Endothelial cell of umbilical vein (primary cell): Measurements from ENCODE around the gene WRAP53. TPM values are rescaled to one million over a fixed set of nuclear protein-coding genes. Genes with fewer than 3 reads are reported as not detected.
"Not testable (repeated sequence)": the region's sequence is repeated elsewhere in the genome, so short reads cannot be mapped to it uniquely, and the experiment has no call there.

Experiments used
- BruUV-seq: library from RNA; stranded (reverse); fragments of 400-500 nt; replicated peaks from 2 replicates; lab custom pipeline; 2021; lab: Mats Ljungman, UMichigan
- CTCF ChIA-PET: fragments of 300-600, 350-600 bp; sonication (Branson Sonifier 250); formaldehyde crosslinking; loops from one replicate; lab custom pipeline; 2021; ENCODE audit warnings: antibody characterized with exemption, inconsistent platforms; lab: Charles Lee
- POLR2A ChIA-PET: fragments of 300-600, 350-600 bp; sonication (Branson Sonifier 250); formaldehyde crosslinking; loops from one replicate; lab custom pipeline; 2021; ENCODE audit warnings: antibody characterized with exemption, inconsistent platforms; lab: Charles Lee
- DNase-seq: peaks from one replicate; pipeline ENCODE4 v3.0.0-alpha.2; 2011; ENCODE audit warnings: low read depth, low spot score
- FAIRE-seq: peaks from 2 replicates; lab custom pipeline; 2011; peaks lifted over from hg19 to GRCh38; lab: Jason Lieb, UNC
- H2AFZ ChIP-seq: 2 replicates; pipeline ENCODE4 v1.6.0; 2012; ENCODE audit warnings: low read depth, low read length, control low read depth, inconsistent platforms
- H3K27ac ChIP-seq: 2 replicates; pipeline ENCODE4 v1.5.1; 2011; ENCODE audit warnings: low read depth, mild to moderate bottlenecking, control low read depth, low read length, moderate library complexity; ENCODE audit not compliant: insufficient read depth
- H3K27me3 ChIP-seq, 2 experiments: 2 replicates each; pipeline versions ENCODE4 v1.6.0 to v1.6.1; 2011; ENCODE audit warnings: low read length in 2 of 2, mixed read lengths in 1 of 2; ENCODE audit not compliant: control insufficient read depth in 2 of 2, insufficient read depth in 2 of 2
- H3K36me3 ChIP-seq, 2 experiments: 2 replicates in 1 of 2; 3 replicates in 1 of 2; pipeline ENCODE4 v1.5.1; 2011; ENCODE audit warnings: low read length in 2 of 2, mild to moderate bottlenecking in 1 of 2, moderate library complexity in 1 of 2; ENCODE audit not compliant: control insufficient read depth in 2 of 2, insufficient read depth in 2 of 2; ENCODE audit errors: extremely low read depth in 1 of 2
- H3K4me1 ChIP-seq: 3 replicates; pipeline ENCODE4 v1.5.1; 2011; ENCODE audit warnings: mild to moderate bottlenecking, low read length; ENCODE audit not compliant: control insufficient read depth, insufficient read depth; ENCODE audit errors: extremely low read depth
- H3K4me2 ChIP-seq: 2 replicates; pipeline ENCODE4 v1.6.1; 2011; ENCODE audit warnings: low read length, control low read depth, mixed read lengths; ENCODE audit not compliant: insufficient read depth
- H3K4me3 ChIP-seq, 3 experiments: fragments of 200-600 bp in 1 of 3; sonication (generic), shearing (Covaris generic) in 1 of 3; replicated peaks in 1 of 3; 2 replicates each; pipeline ENCODE4 v1.5.1; 2011 to 2016; ENCODE audit warnings: control low read depth in 3 of 3, low read length in 3 of 3, mild to moderate bottlenecking in 2 of 3, inconsistent platforms in 1 of 3, low read depth in 1 of 3, moderate library complexity in 1 of 3; ENCODE audit not compliant: insufficient read depth in 1 of 3
- H3K79me2 ChIP-seq: 2 replicates; pipeline ENCODE4 v1.6.0; 2012; ENCODE audit warnings: low read length, inconsistent platforms; ENCODE audit not compliant: control insufficient read depth, insufficient read depth
- H3K9ac ChIP-seq: replicated peaks from 2 replicates; pipeline ENCODE3; 2011; ENCODE audit warnings: low read length, control low read depth; ENCODE audit not compliant: insufficient read depth; ENCODE audit errors: extremely low read depth
- H3K9me1 ChIP-seq: replicated peaks from 3 replicates; pipeline ENCODE4 v1.6.0; 2011; ENCODE audit warnings: mild to moderate bottlenecking, low read length; ENCODE audit not compliant: control insufficient read depth, insufficient read depth; ENCODE audit errors: extremely low read depth
- H3K9me3 ChIP-seq: replicated peaks from 2 replicates; pipeline ENCODE4 v1.5.1; 2012; ENCODE audit warnings: low read length, inconsistent platforms; ENCODE audit not compliant: control insufficient read depth, insufficient read depth
- H4K20me1 ChIP-seq: replicated peaks from 2 replicates; pipeline ENCODE3; 2011; ENCODE audit warnings: mild to moderate bottlenecking, low read length; ENCODE audit not compliant: control insufficient read depth, insufficient read depth; ENCODE audit errors: extremely low read depth
- CTCF ChIP-seq, 2 donors: IDR thresholded peaks; 1 replicate in 1 of 2; 2 replicates in 1 of 2; pipeline ENCODE4 v1.5.1; 2011; ENCODE audit warnings: low read length in 2 of 2, mild to moderate bottlenecking in 2 of 2, moderate library complexity in 2 of 2, control low read depth in 1 of 2, inconsistent platforms in 1 of 2, low read depth in 1 of 2; ENCODE audit not compliant: insufficient read depth in 1 of 2; ENCODE audit errors: extremely low read depth in 1 of 2
- EZH2 ChIP-seq: IDR thresholded peaks from 2 replicates; pipeline ENCODE4 v1.6.1; 2012; ENCODE audit warnings: borderline replicate concordance, low read depth, mild to moderate bottlenecking, moderate library complexity, low read length, inconsistent platforms; ENCODE audit not compliant: severe bottlenecking
- FOS ChIP-seq: IDR thresholded peaks from 2 replicates; pipeline ENCODE4 v1.6.1; 2011; ENCODE audit warnings: mild to moderate bottlenecking, low read length, moderate library complexity, borderline replicate concordance; ENCODE audit not compliant: insufficient read depth
- GATA2 ChIP-seq: IDR thresholded peaks from 2 replicates; pipeline ENCODE4 v1.7.0; 2011; ENCODE audit warnings: low read depth, mild to moderate bottlenecking, moderate library complexity, mixed read lengths, low read length; ENCODE audit not compliant: insufficient read length, insufficient read depth
- JUN ChIP-seq: IDR thresholded peaks from 2 replicates; pipeline ENCODE4 v1.6.1; 2011; ENCODE audit warnings: borderline replicate concordance, low read depth; ENCODE audit not compliant: insufficient read length, insufficient read depth
- MAX ChIP-seq: IDR thresholded peaks from 2 replicates; pipeline ENCODE4 v1.6.1; 2011; ENCODE audit not compliant: insufficient read depth, insufficient read length
- MYC ChIP-seq: IDR thresholded peaks from one replicate; pipeline ENCODE4 v1.6.1; 2011; ENCODE audit warnings: mild to moderate bottlenecking, low read depth, low read length
- POLR2A ChIP-seq: IDR thresholded peaks from 2 replicates; pipeline ENCODE4 v1.6.1; 2012; ENCODE audit warnings: low read depth, mild to moderate bottlenecking, control low read depth, low read length
- POLR2AphosphoS5 ChIP-seq: IDR thresholded peaks from 2 replicates; pipeline ENCODE4 v1.6.1; 2012; ENCODE audit warnings: low read depth, mild to moderate bottlenecking, control low read depth, low read length, moderate library complexity; ENCODE audit not compliant: insufficient read depth
- dilution Hi-C: fragments of 300-500 bp; cut with MboI; formaldehyde crosslinking; loops from one replicate; pipeline ENCODE4 v1.15.0; 2019; ENCODE audit warnings: low sequenced_read_pairs; ENCODE audit not compliant: extremely low pct_ligation_motif_present
- intact Hi-C: fragments of 100-400 bp; cut with micrococcal nuclease; formaldehyde crosslinking; loops from one replicate; pipeline ENCODE4 v1.10.0; 2022
- polyA plus RNA-seq, 4 experiments: library from polyadenylated mRNA; depleted of rRNA in 3 of 4; stranded (reverse) in 3 of 4; unstranded in 1 of 4; fragments of >200 nt; gene quantifications; 2 replicates each; pipeline versions ENCODE4 v1.2.1 to v1.2.3, GENCODE V29; 2011 to 2012; ENCODE audit warnings: missing spikeins in 1 of 4
- total RNA-seq: library from RNA; stranded (reverse); gene quantifications from 2 replicates; pipeline ENCODE4 v1.2.3, GENCODE V29; 2021

The WRAP53 gene
- total and polyA plus RNA-seq, 2 donors (not counting 3 experiments of a cell fraction or from before 2014, with no cell fraction given), result 17.9 to 28.0 TPM

- dilution Hi-C loops, result no loop called here
- H4K20me1 ChIP-seq, result no peaks in the 10 kb centered on the region
- H3K36me3 ChIP-seq, result no peaks in the 10 kb centered on the region
- intact Hi-C loops, result no loop called here
- TF ChIP-seq CTCF (IDR thresholded peaks at IDR 0.05; ENCODE audit: extremely low read depth in 1 of 2, insufficient read depth in 1 of 2, low read depth in 1 of 2, low read length in 2 of 2), result no peak
- TF ChIP-seq FOS, result no peak
- no peak for TF ChIP-seq POLR2A
- no peak for TF ChIP-seq GATA2
- TF ChIP-seq EZH2, result no peak
- no peak for TF ChIP-seq MYC
- no peak for TF ChIP-seq JUN
- TF ChIP-seq POLR2AphosphoS5, result no peak
- TF ChIP-seq MAX, result no peak
- no peak overlapping the region for H3K27ac ChIP-seq
- no peaks in the 10 kb centered on the region for H3K27me3 ChIP-seq
- ChIA-PET CTCF (no interaction called here), POLR2A (no interaction called here)
- BruUV-seq, result no TSS peak
- no peak overlapping the region for H3K4me2 ChIP-seq
- H3K9ac ChIP-seq, result no peak overlapping the region
- no peaks in the 10 kb centered on the region for H3K9me3 ChIP-seq
- no peak overlapping the region for H2AFZ ChIP-seq
- no peak overlapping the region for H3K4me3 ChIP-seq
- DNase-seq, result no peak
- no peak for FAIRE-seq
- H3K4me1 ChIP-seq, result no peaks in the 10 kb centered on the region
- no peaks in the 10 kb centered on the region for H3K79me2 ChIP-seq
- H3K9me1 ChIP-seq, result no peaks in the 10 kb centered on the region
Measured at GRCh38 chr17:7640783-7641182, 47.5 kb upstream of the WRAP53 start.

GRCh38 chr17:7641635-7642034 lies 46.6 kb upstream of the WRAP53 start:
- POLR2A ChIA-PET, H3K36me3 ChIP-seq, H4K20me1 ChIP-seq, H3K27ac ChIP-seq, H3K9me3 ChIP-seq, H3K27me3 ChIP-seq, H3K9ac ChIP-seq, FAIRE-seq, H3K79me2 ChIP-seq, BruUV-seq, H3K4me2 ChIP-seq, H2AFZ ChIP-seq, DNase-seq, H3K4me3 ChIP-seq, H3K4me1 ChIP-seq, intact Hi-C loops, dilution Hi-C loops, H3K9me1 ChIP-seq: not testable (repeated sequence)
- CTCF ChIA-PET, result interaction anchor here (0.9 to 1.8 kb wide), 4 partner anchors 8 to 46 kb away, joined by 3 to 6 read pairs (median 3); partner anchors contain the start of genes ATP1B2, TP53 and WRAP53
